HCT116 (cell line): ENCODE measurements around the gene MSH3. TPM values are rescaled to one million over a fixed set of nuclear protein-coding genes. Genes with fewer than 3 reads are reported as not detected.

Experiments
- ATAC-seq: fragments of 200-7000 bp; cut with Tn5 transposase; 2 replicates; pipeline ENCODE4 v1.9.1; 2020; ENCODE audit warnings: mild to moderate bottlenecking, moderate library complexity
- BruUV-seq: library from RNA; stranded (reverse); fragments of 400-500 nt; replicated peaks from 2 replicates; lab custom pipeline; 2021; lab: Mats Ljungman, UMichigan
- CTCF ChIA-PET: fragments of 300-600 bp; sonication (Branson Sonifier 250); formaldehyde crosslinking; loops from one replicate; lab custom pipeline; 2021; ENCODE audit warnings: antibody characterized with exemption; lab: Charles Lee
- POLR2A ChIA-PET: fragments of 300-600, 350-600 bp; sonication (Branson Sonifier 250); formaldehyde crosslinking; loops from one replicate; lab custom pipeline; 2021; ENCODE audit warnings: antibody characterized with exemption; lab: Charles Lee
- RAD21 ChIA-PET, 2 experiments: fragments of 300-600 bp; sonication (Branson Sonifier 250); formaldehyde crosslinking; loops; one replicate each; lab custom pipeline; 2023; ENCODE audit warnings: low total read pairs in 2 of 2; ENCODE audit not compliant: uncharacterized antibody in 2 of 2, unreplicated experiment in 2 of 2, low non-redundant PET in 1 of 2; lab: Charles Lee
- DNase-seq: peaks from one replicate; pipeline ENCODE4 v3.0.0-alpha.2; 2010; ENCODE audit warnings: low read depth, low spot score
- H2AFZ ChIP-seq: fragments of 200-600 bp; shearing (Covaris generic), sonication (generic); 2 replicates; pipeline ENCODE4 v1.6.1; 2017; ENCODE audit warnings: low read depth, mixed run types, mixed read lengths, antibody characterized with exemption, low read length; ENCODE audit not compliant: poor library complexity, severe bottlenecking
- H3K27ac ChIP-seq: 2 replicates; pipeline ENCODE4 v1.5.1; 2012; ENCODE audit warnings: low read depth, low read length
- H3K27me3 ChIP-seq: fragments of 200-600 bp; sonication (generic); 2 replicates; pipeline ENCODE4 v1.6.1; 2016; ENCODE audit warnings: mixed run types, low read length, mixed read lengths; ENCODE audit not compliant: insufficient read depth
- H3K36me3 ChIP-seq, 2 experiments: fragments of 200-500 bp in 1 of 2; fragments of 200-600 bp in 1 of 2; sonication (Bioruptor generic) in 1 of 2; sonication (generic) in 1 of 2; 2 replicates each; pipeline versions ENCODE4 v1.5.1 to v1.6.1; 2014 to 2016; ENCODE audit warnings: low read length in 2 of 2, inconsistent platforms in 1 of 2, mixed read lengths in 1 of 2, mixed run types in 1 of 2; ENCODE audit not compliant: insufficient read depth in 2 of 2, control insufficient read depth in 1 of 2
- H3K4me1 ChIP-seq, 2 experiments: fragments of 200-600 bp in 1 of 2; sonication (generic) in 1 of 2; 2 replicates each; pipeline versions ENCODE4 v1.5.1 to v1.6.1; 2012 to 2017; ENCODE audit warnings: low read length in 2 of 2, inconsistent platforms in 1 of 2, mild to moderate bottlenecking in 1 of 2, mixed read lengths in 1 of 2, mixed run types in 1 of 2, moderate library complexity in 1 of 2; ENCODE audit not compliant: insufficient read depth in 2 of 2, control insufficient read depth in 1 of 2
- H3K4me2 ChIP-seq: fragments of 200-600 bp; sonication (generic); 2 replicates; pipeline ENCODE4 v1.6.1; 2017; ENCODE audit warnings: mixed run types, low read length, mixed read lengths
- H3K4me3 ChIP-seq, 2 experiments: fragments of 200-600 bp in 1 of 2; sonication (generic) in 1 of 2; replicated peaks in 1 of 2; 2 replicates each; pipeline ENCODE4 v1.5.1; 2011 to 2016; ENCODE audit warnings: low read length in 2 of 2, control low read depth in 1 of 2, low read depth in 1 of 2, mild to moderate bottlenecking in 1 of 2, mixed read lengths in 1 of 2, mixed run types in 1 of 2
- H3K79me2 ChIP-seq: fragments of 200-600 bp; sonication (generic); 2 replicates; pipeline ENCODE4 v1.6.1; 2017; ENCODE audit warnings: mild to moderate bottlenecking, mixed run types, low read length, moderate library complexity, mixed read lengths; ENCODE audit not compliant: insufficient read depth
- H3K9ac ChIP-seq: fragments of 200-600 bp; sonication (generic); 2 replicates; pipeline ENCODE4 v1.6.1; 2016; ENCODE audit warnings: low read length, mixed read lengths
- H3K9me2 ChIP-seq: fragments of 200-600 bp; sonication (generic), shearing (Covaris generic); 2 replicates; pipeline ENCODE4 v1.6.1; 2017; ENCODE audit warnings: mixed run types, mild to moderate bottlenecking, moderate library complexity; ENCODE audit not compliant: insufficient read depth
- H3K9me3 ChIP-seq, 2 experiments: fragments of 200-500 bp in 1 of 2; fragments of 200-600 bp in 1 of 2; sonication (Bioruptor generic) in 1 of 2; sonication (generic) in 1 of 2; 2 replicates each; pipeline ENCODE4 v1.6.1; 2014 to 2017; ENCODE audit warnings: low read length in 2 of 2, mixed read lengths in 2 of 2, inconsistent platforms in 1 of 2, low read depth in 1 of 2, mild to moderate bottlenecking in 1 of 2, mixed run types in 1 of 2, moderate library complexity in 1 of 2; ENCODE audit not compliant: control insufficient read depth in 1 of 2, insufficient read depth in 1 of 2
- H4K20me1 ChIP-seq: fragments of 200-600 bp; sonication (generic), shearing (Covaris generic); 2 replicates; pipeline ENCODE4 v1.6.1; 2017; ENCODE audit warnings: mixed run types, mild to moderate bottlenecking, moderate library complexity; ENCODE audit not compliant: insufficient read depth
- ATF3 ChIP-seq: IDR thresholded peaks from 2 replicates; pipeline ENCODE4 v1.6.1; 2012
- CBX3 ChIP-seq: IDR thresholded peaks from 2 replicates; pipeline ENCODE4 v1.6.1; 2012; ENCODE audit warnings: low read depth
- CEBPB ChIP-seq: IDR thresholded peaks from 2 replicates; pipeline ENCODE4 v1.6.1; 2012; ENCODE audit warnings: low read depth
- CTCF ChIP-seq, 3 experiments: fragments of 200-600 bp in 1 of 3; sonication (generic) in 1 of 3; IDR thresholded peaks in 2 of 3; conservative IDR thresholded peaks in 1 of 3; 2 replicates each; pipeline ENCODE4 v1.5.1; 2012 to 2017; ENCODE audit warnings: low read depth in 2 of 3, low read length in 2 of 3, antibody characterized with exemption in 1 of 3, borderline replicate concordance in 1 of 3, control low read depth in 1 of 3, mild to moderate bottlenecking in 1 of 3, mixed read lengths in 1 of 3, mixed run types in 1 of 3, moderate library complexity in 1 of 3; ENCODE audit not compliant: insufficient read depth in 1 of 3
- EGR1 ChIP-seq: IDR thresholded peaks from 2 replicates; pipeline ENCODE4 v1.6.1; 2012; ENCODE audit warnings: low read depth
- ELF1 ChIP-seq: IDR thresholded peaks from 2 replicates; pipeline ENCODE4 v1.6.1; 2012; ENCODE audit warnings: low read depth, borderline replicate concordance
- EZH2 ChIP-seq: fragments of 200-600 bp; sonication (generic); IDR thresholded peaks from 2 replicates; pipeline ENCODE4 v1.6.1; 2017; ENCODE audit warnings: antibody characterized with exemption, mixed run types
- FOSL1 ChIP-seq: IDR thresholded peaks from 2 replicates; pipeline ENCODE4 v1.6.1; 2012; ENCODE audit warnings: low read depth
- JUND ChIP-seq: IDR thresholded peaks from 2 replicates; pipeline ENCODE4 v1.6.1; 2012
- POLR2A ChIP-seq: IDR thresholded peaks from 2 replicates; pipeline ENCODE4 v1.7.0; 2011; ENCODE audit warnings: borderline replicate concordance; ENCODE audit not compliant: insufficient read depth, insufficient read length; ENCODE audit errors: extremely low read depth
- REST ChIP-seq: IDR thresholded peaks from 2 replicates; pipeline ENCODE4 v1.6.1; 2012; ENCODE audit warnings: low read depth
- SIN3A ChIP-seq: IDR thresholded peaks from 2 replicates; pipeline ENCODE4 v1.6.1; 2012; ENCODE audit warnings: low read depth
- YY1 ChIP-seq: IDR thresholded peaks from 2 replicates; pipeline ENCODE4 v1.6.1; 2011; ENCODE audit warnings: low read length, low read depth, moderate library complexity, mild to moderate bottlenecking; ENCODE audit not compliant: insufficient replicate concordance; ENCODE audit errors: extremely low read depth
- ZFX ChIP-seq: fragments of 450-650 bp; IDR thresholded peaks from 2 replicates; pipeline ENCODE4 v1.6.1; 2017
- ZNF274 ChIP-seq: fragments of 200-500 bp; sonication (Bioruptor generic); IDR thresholded peaks from 2 replicates; pipeline ENCODE4 v1.6.1; 2014; ENCODE audit warnings: mild to moderate bottlenecking, low read depth, low read length, inconsistent platforms
- intact Hi-C: fragments of 100-400 bp; cut with micrococcal nuclease; formaldehyde crosslinking; loops from 2 replicates; pipeline ENCODE4 v1.10.0; 2022
- total RNA-seq: library from RNA; stranded (reverse); gene quantifications from one replicate; pipeline ENCODE4 v1.2.1, GENCODE V29; 2021; ENCODE audit not compliant: unreplicated experiment
- TF ChIP-seq, protein P1 (sequence below): IDR thresholded peaks from 2 replicates; pipeline ENCODE4 v1.6.1; 2011; ENCODE audit warnings: mild to moderate bottlenecking, low read length, moderate library complexity; ENCODE audit not compliant: insufficient replicate concordance; ENCODE audit errors: extremely low read depth
- TF ChIP-seq, protein P2 (sequence below): IDR thresholded peaks from 2 replicates; pipeline ENCODE4 v1.6.1; 2012

MSH3 gene
- total RNA-seq, 1 experiment from 2014 or later = 4.9 TPM

DNA sequence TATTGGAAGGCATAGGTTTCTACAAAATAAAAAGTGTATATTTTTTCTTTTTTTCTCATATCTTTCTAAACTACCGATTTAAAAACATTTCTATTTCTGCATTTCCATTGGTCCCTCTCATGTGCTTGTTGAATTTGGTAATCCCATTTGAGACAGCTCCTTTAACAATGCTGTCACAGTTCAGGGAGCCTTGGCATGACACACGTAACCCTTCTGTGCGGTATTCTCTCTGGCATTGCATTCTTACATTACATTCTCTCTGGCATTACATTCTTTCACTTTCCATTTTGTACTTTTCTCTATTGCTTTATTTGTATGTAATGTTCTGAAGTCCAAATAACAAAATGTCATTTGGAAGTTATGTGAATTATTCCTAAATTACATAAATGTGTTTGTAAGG is 155.0 kb downstream of the MSH3 start:
- Histone ChIP-seq H2AFZ (no peak overlapping the region), H3K9me2 (no peaks in the 10 kb centered on the region), H3K4me2 (no peak overlapping the region), H3K36me3 (no peaks in the 10 kb centered on the region), H3K9me3 (no peaks in the 10 kb centered on the region), H3K27ac (no peak overlapping the region), H4K20me1 (no peaks in the 10 kb centered on the region), H3K9ac (no peak overlapping the region), H3K79me2 (no peaks in the 10 kb centered on the region), H3K4me3 (no peak overlapping the region), H3K27me3 (no peaks in the 10 kb centered on the region), H3K4me1 (no peaks in the 10 kb centered on the region)
- CTCF ChIA-PET = no interaction called here
- no peak for DNase-seq
- intact Hi-C loops = no loop called here
- ATAC-seq = no peak
- POLR2A ChIA-PET = no interaction called here
- TF ChIP-seq ELF1 (no peak), EGR1 (no peak), CTCF (IDR thresholded peaks at IDR 0.05 in 2 of 3, conservative IDR thresholded peaks at IDR 0.05 in 1 of 3; ENCODE audit: borderline replicate concordance in 1 of 3, insufficient read depth in 1 of 3, low read depth in 2 of 3, low read length in 2 of 3) (no peak), ZNF274 (no peak), POLR2A (no peak), SIN3A (no peak), CEBPB (no peak), ZFX (no peak), FOSL1 (no peak), JUND (no peak), REST (no peak), ATF3 (no peak), CBX3 (no peak), EZH2 (no peak), YY1 (no peak)
- TF ChIP-seq, protein P1, sequence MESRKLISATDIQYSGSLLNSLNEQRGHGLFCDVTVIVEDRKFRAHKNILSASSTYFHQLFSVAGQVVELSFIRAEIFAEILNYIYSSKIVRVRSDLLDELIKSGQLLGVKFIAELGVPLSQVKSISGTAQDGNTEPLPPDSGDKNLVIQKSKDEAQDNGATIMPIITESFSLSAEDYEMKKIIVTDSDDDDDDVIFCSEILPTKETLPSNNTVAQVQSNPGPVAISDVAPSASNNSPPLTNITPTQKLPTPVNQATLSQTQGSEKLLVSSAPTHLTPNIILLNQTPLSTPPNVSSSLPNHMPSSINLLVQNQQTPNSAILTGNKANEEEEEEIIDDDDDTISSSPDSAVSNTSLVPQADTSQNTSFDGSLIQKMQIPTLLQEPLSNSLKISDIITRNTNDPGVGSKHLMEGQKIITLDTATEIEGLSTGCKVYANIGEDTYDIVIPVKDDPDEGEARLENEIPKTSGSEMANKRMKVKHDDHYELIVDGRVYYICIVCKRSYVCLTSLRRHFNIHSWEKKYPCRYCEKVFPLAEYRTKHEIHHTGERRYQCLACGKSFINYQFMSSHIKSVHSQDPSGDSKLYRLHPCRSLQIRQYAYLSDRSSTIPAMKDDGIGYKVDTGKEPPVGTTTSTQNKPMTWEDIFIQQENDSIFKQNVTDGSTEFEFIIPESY = no peak
- TF ChIP-seq, protein P2, sequence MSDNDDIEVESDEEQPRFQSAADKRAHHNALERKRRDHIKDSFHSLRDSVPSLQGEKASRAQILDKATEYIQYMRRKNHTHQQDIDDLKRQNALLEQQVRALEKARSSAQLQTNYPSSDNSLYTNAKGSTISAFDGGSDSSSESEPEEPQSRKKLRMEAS = no peak
- RAD21 ChIA-PET = no interaction called here
- no TSS peak for BruUV-seq
